Stomach (tissue), 9 donors: ENCODE results near the gene PRR33. TPM values are rescaled to one million over a fixed set of nuclear protein-coding genes. Genes with fewer than 3 reads are reported as not detected.

Experiments used
- DNase-seq, 2 donors: peaks; one replicate each; pipeline versions ENCODE4 v3.0.0 to v3.0.0-alpha.2; 2013 to 2019
- H3K27ac ChIP-seq, 5 donors: fragments of 200-600 bp in 4 of 5; sonication (generic) in 4 of 5; one replicate each; pipeline ENCODE4 v1.5.1; 2013 to 2019; ENCODE audit warnings: mild to moderate bottlenecking in 1 of 5, moderate library complexity in 1 of 5
- H3K27me3 ChIP-seq, 3 donors: fragments of 200-600 bp; sonication (generic); one replicate each; pipeline ENCODE4 v1.5.1; 2017 to 2019; ENCODE audit warnings: mixed run types in 1 of 3
- H3K36me3 ChIP-seq, 4 donors: fragments of 200-600 bp; sonication (generic); 1 replicate in 3 of 4; 2 replicates in 1 of 4; pipeline ENCODE4 v1.5.1; 2016 to 2019
- H3K4me1 ChIP-seq, 4 donors: fragments of 200-600 bp; sonication (generic); one replicate each; pipeline ENCODE4 v1.5.1; 2016 to 2019
- H3K4me3 ChIP-seq, 4 donors: fragments of 200-600 bp; sonication (generic) in 3 of 4; one replicate each; pipeline ENCODE4 v1.5.1; 2016 to 2019; ENCODE audit warnings: mild to moderate bottlenecking in 1 of 4
- H3K9me3 ChIP-seq, 4 donors: fragments of 200-600 bp; sonication (generic); one replicate each; pipeline ENCODE4 v1.5.1; 2016 to 2019
- EP300 ChIP-seq: sonication (generic); formaldehyde crosslinking; IDR thresholded peaks from one replicate; pipeline ENCODE4 v1.6.1; 2017; ENCODE audit warnings: antibody characterized with exemption
- POLR2A ChIP-seq, 4 donors: fragments of 450-650 bp; IDR thresholded peaks; one replicate each; pipeline ENCODE4 v1.6.1; 2016; ENCODE audit warnings: antibody characterized with exemption in 4 of 4, control low read depth in 2 of 4, mild to moderate bottlenecking in 1 of 4, moderate library complexity in 1 of 4
- POLR2AphosphoS5 ChIP-seq, 3 donors: sonication (generic); formaldehyde crosslinking; IDR thresholded peaks; one replicate each; pipeline ENCODE4 v1.6.1; 2016; ENCODE audit warnings: antibody characterized with exemption in 3 of 3
- whole genome bisulfite sequencing, 5 donors: extraction: QIAGEN DNeasy Blood & Tissue Kit in 3 of 5; methylation state at CpG; one replicate each; pipeline versions ENCODE4 v1.1.5 to v1.1.7; 2013 to 2018; 5-methylcytosine and 5-hydroxymethylcytosine counted together
- intact Hi-C: fragments of 100-400 bp; cut with DNase I; formaldehyde crosslinking; loops from one replicate; pipeline ENCODE4 v1.15.1; 2023; ENCODE audit warnings: low total_unique reads
- polyA plus RNA-seq, 3 donors: library from polyadenylated mRNA; stranded (reverse); fragments of 200-250 nt; gene quantifications; one replicate each; pipeline ENCODE4 v1.2.3, GENCODE V29; 2013
- total RNA-seq, 5 donors: library from RNA; depleted of rRNA; stranded (reverse); fragments of >200 nt; gene quantifications; one replicate each; pipeline versions ENCODE4 v1.1.0 to v1.2.3, GENCODE V29; 2014 to 2016
- TF ChIP-seq, protein P1 (sequence below), 7 experiments: fragments of 450-650 bp in 4 of 7; fragments of 200-600 bp in 3 of 7; sonication (generic) in 3 of 7; IDR thresholded peaks; one replicate each; pipeline ENCODE4 v1.5.1; 2016 to 2019; ENCODE audit warnings: antibody characterized with exemption in 7 of 7, control low read depth in 2 of 7, mild to moderate bottlenecking in 1 of 7
- donor health status: healthy with polysubstance abuse.
- donor health status: Bipolar disorder and iron deficiency.
- donor health status: healthy.

PRR33 gene
- total and polyA plus RNA-seq, 8 donors: 0.03 TPM; not detected in 7

DNA sequence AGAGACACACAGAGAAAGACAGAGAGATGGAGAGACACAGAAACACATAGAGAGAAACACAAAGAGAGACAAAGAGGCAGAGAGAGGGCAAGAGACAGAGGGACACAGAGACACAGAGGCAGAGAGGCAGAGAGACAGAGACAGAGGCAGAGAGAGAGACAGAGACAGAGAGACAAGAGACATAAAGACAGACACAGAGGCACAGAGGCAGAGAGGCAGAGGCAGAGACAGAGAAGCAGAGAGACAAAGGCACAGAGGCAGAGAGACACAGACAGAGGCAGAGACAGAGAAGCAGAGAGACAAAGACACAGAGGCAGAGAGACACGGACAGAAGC is 46.6 kb downstream of the PRR33 start:
- no peak for DNase-seq
- H3K9me3 ChIP-seq: no peaks in the 10 kb centered on the region
- H3K4me1 ChIP-seq: peaks cover 0 to 46% (median 6%) of the 10 kb centered on the region in 4 donors
- intact Hi-C loops: no loop called here
- no peak overlapping the region for H3K4me3 ChIP-seq
- peak overlapping the region in 4 of 5 donors; percentile 14 to 62 (median 54) for H3K27ac ChIP-seq
- 73 to 85% (median 75%) methylated on average over 1 of the region's 1 CpG for WGBS, 5 donors
- H3K27me3 ChIP-seq: no peaks in the 10 kb centered on the region
- TF ChIP-seq EP300 (no peak), POLR2A (IDR thresholded peaks at IDR 0.05) (no peak), POLR2AphosphoS5 (IDR thresholded peaks at IDR 0.05) (no peak)
- TF ChIP-seq, protein P1, sequence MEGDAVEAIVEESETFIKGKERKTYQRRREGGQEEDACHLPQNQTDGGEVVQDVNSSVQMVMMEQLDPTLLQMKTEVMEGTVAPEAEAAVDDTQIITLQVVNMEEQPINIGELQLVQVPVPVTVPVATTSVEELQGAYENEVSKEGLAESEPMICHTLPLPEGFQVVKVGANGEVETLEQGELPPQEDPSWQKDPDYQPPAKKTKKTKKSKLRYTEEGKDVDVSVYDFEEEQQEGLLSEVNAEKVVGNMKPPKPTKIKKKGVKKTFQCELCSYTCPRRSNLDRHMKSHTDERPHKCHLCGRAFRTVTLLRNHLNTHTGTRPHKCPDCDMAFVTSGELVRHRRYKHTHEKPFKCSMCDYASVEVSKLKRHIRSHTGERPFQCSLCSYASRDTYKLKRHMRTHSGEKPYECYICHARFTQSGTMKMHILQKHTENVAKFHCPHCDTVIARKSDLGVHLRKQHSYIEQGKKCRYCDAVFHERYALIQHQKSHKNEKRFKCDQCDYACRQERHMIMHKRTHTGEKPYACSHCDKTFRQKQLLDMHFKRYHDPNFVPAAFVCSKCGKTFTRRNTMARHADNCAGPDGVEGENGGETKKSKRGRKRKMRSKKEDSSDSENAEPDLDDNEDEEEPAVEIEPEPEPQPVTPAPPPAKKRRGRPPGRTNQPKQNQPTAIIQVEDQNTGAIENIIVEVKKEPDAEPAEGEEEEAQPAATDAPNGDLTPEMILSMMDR (IDR thresholded peaks at IDR 0.05): no peak
- no peaks in the 10 kb centered on the region for H3K36me3 ChIP-seq

DNA sequence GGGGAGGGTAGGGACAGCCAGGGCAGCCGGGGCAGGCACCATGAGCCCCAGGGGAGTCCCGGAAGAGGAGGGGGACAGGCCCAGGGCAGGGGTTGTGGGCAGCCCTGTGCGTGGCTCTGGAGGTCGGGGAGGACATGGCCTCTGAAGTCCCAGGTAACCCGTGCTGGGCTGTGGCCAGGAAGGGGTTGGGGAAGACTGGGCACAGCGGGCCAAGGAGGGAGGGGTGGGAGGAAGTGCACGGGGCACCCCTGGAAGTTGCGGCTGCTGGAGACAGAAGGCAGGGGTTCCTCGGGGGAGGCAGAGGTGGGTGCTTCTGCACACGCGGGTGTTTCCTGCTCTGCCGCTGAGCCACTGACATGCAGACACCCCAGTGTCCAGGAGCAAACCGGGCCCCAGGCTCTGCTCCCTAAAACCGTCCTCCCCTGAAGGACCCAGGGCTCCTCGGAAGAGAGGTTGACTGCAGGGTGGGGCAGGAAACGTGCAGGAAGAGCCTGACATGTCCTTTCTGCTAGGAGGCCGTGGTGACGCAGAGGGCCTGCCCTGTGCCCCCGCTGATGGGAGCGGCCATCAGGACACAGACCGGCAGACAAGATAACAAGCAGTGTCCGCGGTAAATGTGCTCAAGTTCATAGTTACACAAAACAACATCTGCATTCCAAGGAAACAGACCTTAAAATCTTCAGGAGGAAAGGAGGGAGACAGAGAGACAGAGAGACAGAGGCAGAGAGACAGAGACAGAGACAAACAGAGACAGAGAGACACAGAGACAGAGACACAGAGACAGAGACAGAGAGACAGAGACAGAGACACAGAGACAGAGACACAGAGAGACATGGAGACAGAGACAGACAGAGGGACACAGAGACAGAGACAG is 47.2 kb downstream of the PRR33 start:
- peak overlapping the region in 2 of 4 donors; percentile 5 to 9 for H3K4me3 ChIP-seq
- H3K4me1 ChIP-seq: peaks cover 0 to 43% (median 6%) of the 10 kb centered on the region in 4 donors
- WGBS, 5 donors: 35 to 51% (median 42%) methylated on average over 16 to 23 of the region's 23 CpGs
- TF ChIP-seq POLR2AphosphoS5 (IDR thresholded peaks at IDR 0.05): no peak
- TF ChIP-seq, protein P1 (IDR thresholded peaks at IDR 0.05): no peak
- no peak for TF ChIP-seq POLR2A (IDR thresholded peaks at IDR 0.05)
- no peak for TF ChIP-seq EP300
- H3K27ac ChIP-seq: peak overlapping the region; percentile 14 to 62 (median 52)
- DNase-seq: peak in 1 of 2 donors; percentile 69
- intact Hi-C loops: no loop called here
- H3K36me3 ChIP-seq: no peaks in the 10 kb centered on the region
- H3K27me3 ChIP-seq: no peaks in the 10 kb centered on the region
- H3K9me3 ChIP-seq: no peaks in the 10 kb centered on the region

DNA sequence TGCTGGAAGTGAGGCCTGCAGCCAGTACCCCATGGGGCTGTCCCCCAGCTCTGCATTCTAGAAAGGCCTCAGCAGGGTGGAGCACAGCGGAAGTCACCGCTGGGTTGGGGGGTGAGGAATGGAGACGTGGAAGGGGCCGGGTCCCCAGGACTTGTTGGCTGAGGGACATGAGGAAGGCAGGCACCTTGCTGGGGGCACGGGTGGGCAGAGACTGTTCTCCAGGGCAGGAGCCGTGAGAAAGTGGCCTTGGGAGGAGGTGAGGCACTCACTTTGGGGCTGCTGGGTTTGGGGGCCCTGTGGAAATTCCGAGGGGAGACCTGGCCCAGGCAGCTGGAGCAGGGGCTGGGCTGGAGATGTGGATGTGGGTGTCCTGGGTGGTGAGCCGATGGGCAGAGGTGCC is 47.9 kb downstream of the PRR33 start:
- 72 to 89% (median 87%) methylated on average over 3 to 8 of the region's 8 CpGs for WGBS, 5 donors
- peaks cover 0 to 47% (median 6%) of the 10 kb centered on the region in 4 donors for H3K4me1 ChIP-seq
- no peaks in the 10 kb centered on the region for H3K9me3 ChIP-seq

DNA sequence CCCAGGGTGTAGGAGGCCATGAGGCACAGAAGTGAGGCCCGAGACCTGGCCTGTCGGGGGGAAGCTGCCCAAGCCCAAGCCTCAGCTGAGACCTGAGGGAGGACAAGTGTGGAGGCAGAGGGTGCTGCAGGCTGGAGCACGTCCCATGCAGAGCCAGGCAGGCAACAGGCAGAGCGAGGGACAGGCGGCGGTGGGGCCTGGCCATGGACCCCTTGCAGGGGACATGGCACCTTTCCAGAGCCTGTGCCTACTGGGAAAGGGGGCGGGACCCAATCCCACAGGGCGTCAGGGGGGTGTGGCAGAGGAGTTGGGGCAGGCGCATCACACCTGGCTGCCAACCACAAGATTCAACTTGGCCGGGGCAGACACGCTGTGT is 48.6 kb downstream of the PRR33 start:
- Histone ChIP-seq H3K4me3 (no peak overlapping the region), H3K36me3 (no peaks in the 10 kb centered on the region), H3K9me3 (no peaks in the 10 kb centered on the region), H3K27ac (no peak overlapping the region), H3K4me1 (peaks cover 0 to 48% (median 7%) of the 10 kb centered on the region in 4 donors), H3K27me3 (no peaks in the 10 kb centered on the region)
- 71 to 87% (median 77%) methylated on average over 10 to 11 of the region's 11 CpGs for WGBS, 5 donors
- DNase-seq: no peak
- TF ChIP-seq POLR2A (IDR thresholded peaks at IDR 0.05) (no peak), EP300 (no peak), POLR2AphosphoS5 (IDR thresholded peaks at IDR 0.05) (no peak)
- TF ChIP-seq, protein P1 (IDR thresholded peaks at IDR 0.05): no peak
- intact Hi-C loops: no loop called here

More for the DNA sequence above, 47.9 kb downstream of the PRR33 start:
- no peak for TF ChIP-seq POLR2AphosphoS5 (IDR thresholded peaks at IDR 0.05)
- TF ChIP-seq EP300: no peak
- TF ChIP-seq POLR2A (IDR thresholded peaks at IDR 0.05): no peak
- TF ChIP-seq, protein P1 (IDR thresholded peaks at IDR 0.05): no peak
- Histone ChIP-seq H3K27me3 (no peaks in the 10 kb centered on the region), H3K27ac (peak overlapping the region; percentile 14 to 62 (median 52)), H3K36me3 (no peaks in the 10 kb centered on the region), H3K4me3 (no peak overlapping the region)
- DNase-seq: no peak
- intact Hi-C loops: no loop called here
